Body of pancreas (tissue), 4 donors: ENCODE results near the gene PTGFRN. TPM values are rescaled to one million over a fixed set of nuclear protein-coding genes. Genes with fewer than 3 reads are reported as not detected.

ENCODE experiments used
- ATAC-seq: fragments of 150-250 bp; one replicate; pipeline ENCODE4 v1.9.1; 2016
- DNase-seq, 4 donors: peaks; one replicate each; pipeline ENCODE4 v3.0.0-alpha.2; 2019
- H3K27ac ChIP-seq, 4 donors: fragments of 200-600 bp; sonication (generic); 1 replicate in 3 of 4; 2 replicates in 1 of 4; pipeline versions ENCODE4 v1.5.1 to v1.6.1; 2016 to 2019; ENCODE audit warnings: mild to moderate bottlenecking in 1 of 4, mixed read lengths in 1 of 4, moderate library complexity in 1 of 4
- H3K27me3 ChIP-seq, 2 donors: fragments of 200-600 bp; sonication (generic); one replicate each; pipeline ENCODE4 v1.6.0; 2016; ENCODE audit warnings: mild to moderate bottlenecking in 1 of 2
- H3K36me3 ChIP-seq, 2 donors: fragments of 200-600 bp; sonication (generic); replicated peaks in 1 of 2; 2 replicates each; pipeline ENCODE4 v1.5.1; 2016; ENCODE audit warnings: low read depth in 2 of 2; ENCODE audit not compliant: insufficient read depth in 1 of 2
- H3K4me1 ChIP-seq: fragments of 200-600 bp; sonication (generic); one replicate; pipeline ENCODE4 v1.6.0; 2016
- H3K4me3 ChIP-seq, 2 donors: fragments of 200-600 bp; sonication (generic); 1 replicate in 1 of 2; 2 replicates in 1 of 2; pipeline ENCODE4 v1.5.1; 2016 to 2019
- H3K9me3 ChIP-seq, 3 donors: fragments of 200-600 bp; sonication (generic); 1 replicate in 2 of 3; 2 replicates in 1 of 3; pipeline ENCODE4 v1.5.1; 2016
- CTCF ChIP-seq, 7 experiments: fragments of 450-650 bp in 4 of 7; fragments of 200-600 bp in 3 of 7; sonication (generic) in 3 of 7; IDR thresholded peaks; one replicate each; pipeline ENCODE4 v1.5.1; 2016 to 2019; ENCODE audit warnings: antibody characterized with exemption in 7 of 7
- POLR2A ChIP-seq, 3 donors: fragments of 450-650 bp; IDR thresholded peaks; one replicate each; pipeline ENCODE4 v1.6.1; 2016; ENCODE audit warnings: antibody characterized with exemption in 3 of 3, mild to moderate bottlenecking in 2 of 3
- WGBS, 2 donors: methylation state at CpG; one replicate each; pipeline ENCODE4 v1.1.5; 2017; 5-methylcytosine and 5-hydroxymethylcytosine counted together
- intact Hi-C: fragments of 100-400 bp; cut with DNase I; formaldehyde crosslinking; loops from one replicate; pipeline ENCODE4 v1.15.1; 2023
- total RNA-seq, 2 donors: library from RNA; depleted of rRNA; stranded (reverse); fragments of >200 nt; gene quantifications; one replicate each; pipeline ENCODE4 v1.1.0, GENCODE V29; 2016

PTGFRN gene
- total RNA-seq, 2 donors from 2014 or later: 35.0 to 76.8 TPM

- Histone ChIP-seq H3K4me3 (no peak overlapping the region), H3K27me3 (no peaks in the 10 kb centered on the region), H3K4me1 (no peaks in the 10 kb centered on the region), H3K36me3 (no peaks in the 10 kb centered on the region), H3K27ac (no peak overlapping the region), H3K9me3 (no peaks in the 10 kb centered on the region)
- no peak for ATAC-seq
- intact Hi-C loops: no loop called here
- WGBS, 2 donors: 74 to 78% methylated on average over 9 of the region's 9 CpGs
- DNase-seq: no peak
- TF ChIP-seq POLR2A (IDR thresholded peaks at IDR 0.05) (no peak), CTCF (IDR thresholded peaks at IDR 0.05) (no peak)
Measured at GRCh38 chr1:116900471-116901365, 9.0 kb upstream of the PTGFRN start.

GRCh38 chr1:116902027-116902426 lies 7.7 kb upstream of the PTGFRN start:
- no peak overlapping the region for H3K4me3 ChIP-seq
- intact Hi-C loops: no loop called here
- H3K4me1 ChIP-seq: no peaks in the 10 kb centered on the region
- H3K27ac ChIP-seq: no peak overlapping the region
- DNase-seq (no peak), ATAC-seq (no peak)
- H3K36me3 ChIP-seq: no peaks in the 10 kb centered on the region
- no peak for TF ChIP-seq POLR2A (IDR thresholded peaks at IDR 0.05)
- TF ChIP-seq CTCF (IDR thresholded peaks at IDR 0.05): no peak
- no peaks in the 10 kb centered on the region for H3K27me3 ChIP-seq
- WGBS, 2 donors: 78 to 82% methylated on average over 5 of the region's 5 CpGs
- H3K9me3 ChIP-seq: no peaks in the 10 kb centered on the region

GRCh38 chr1:116902723-116903383 lies 6.9 kb upstream of the PTGFRN start:
- DNase-seq (no peak), ATAC-seq (no peak)
- no peaks in the 10 kb centered on the region for H3K36me3 ChIP-seq
- no peak overlapping the region for H3K4me3 ChIP-seq
- TF ChIP-seq POLR2A (IDR thresholded peaks at IDR 0.05) (no peak), CTCF (IDR thresholded peaks at IDR 0.05) (no peak)
- intact Hi-C loops: no loop called here
- H3K27ac ChIP-seq: no peak overlapping the region
- WGBS, 2 donors: 79 to 92% methylated on average over 3 of the region's 3 CpGs
- no peaks in the 10 kb centered on the region for H3K4me1 ChIP-seq
- no peaks in the 10 kb centered on the region for H3K27me3 ChIP-seq
- H3K9me3 ChIP-seq: no peaks in the 10 kb centered on the region

GRCh38 chr1:116904791-116905320 lies 4.9 kb upstream of the PTGFRN start:
- Histone ChIP-seq H3K9me3 (no peaks in the 10 kb centered on the region), H3K4me1 (peaks cover 7% of the 10 kb centered on the region), H3K36me3 (no peaks in the 10 kb centered on the region), H3K4me3 (no peak overlapping the region), H3K27ac (no peak overlapping the region), H3K27me3 (no peaks in the 10 kb centered on the region)
- TF ChIP-seq CTCF (IDR thresholded peaks at IDR 0.05) (no peak), POLR2A (IDR thresholded peaks at IDR 0.05) (no peak)
- no peak for DNase-seq
- intact Hi-C loops: no loop called here
- WGBS, 2 donors: 46 to 67% methylated on average over 2 of the region's 2 CpGs
- no peak for ATAC-seq
